Neural crest cell (in vitro differentiated cells): ENCODE results near the gene RALGPS1. TPM values are rescaled to one million over a fixed set of nuclear protein-coding genes. Genes with fewer than 3 reads are reported as not detected.
"Not testable (repeated sequence)": the region's sequence is repeated elsewhere in the genome, so short reads cannot be mapped to it uniquely, and the experiment has no call there.

ENCODE experiments used
- DNase-seq: peaks from one replicate; pipeline ENCODE4 v3.0.0; 2021; ENCODE audit warnings: low read depth, mixed read lengths, low spot score
- H3K27ac Mint-ChIP-seq: one replicate; pipeline ENCODE4 v1.8.0; 2021; ENCODE audit warnings: mild to moderate bottlenecking, mixed read lengths; ENCODE audit not compliant: unreplicated experiment
- H3K27me3 Mint-ChIP-seq: 2 replicates; pipeline ENCODE4 v1.8.0; 2021; ENCODE audit warnings: low read depth, mild to moderate bottlenecking, mixed read lengths
- H3K36me3 Mint-ChIP-seq: 2 replicates; pipeline ENCODE4 v1.8.0; 2021; ENCODE audit warnings: low read depth, mild to moderate bottlenecking, mixed read lengths
- H3K4me1 Mint-ChIP-seq: 2 replicates; pipeline ENCODE4 v1.8.0; 2021; ENCODE audit warnings: mixed read lengths
- H3K4me3 Mint-ChIP-seq: one replicate; pipeline ENCODE4 v1.8.0; 2021; ENCODE audit warnings: mild to moderate bottlenecking, mixed read lengths
- H3K9me3 Mint-ChIP-seq: 2 replicates; pipeline ENCODE4 v1.8.0; 2021; ENCODE audit warnings: mixed read lengths
- total RNA-seq: library from RNA; stranded (reverse); gene quantifications from 2 replicates; pipeline ENCODE4 v1.2.1, GENCODE V29; 2021
- TF ChIP-seq, protein P1 (sequence below): fragments of 200-600 bp; sonication (generic); conservative IDR thresholded peaks from 2 replicates; pipeline ENCODE4 v1.5.0; 2021; ENCODE audit warnings: antibody characterized with exemption, mild to moderate bottlenecking

RALGPS1 gene
- total RNA-seq, 1 donor from 2014 or later = 11.7 TPM

DNA sequence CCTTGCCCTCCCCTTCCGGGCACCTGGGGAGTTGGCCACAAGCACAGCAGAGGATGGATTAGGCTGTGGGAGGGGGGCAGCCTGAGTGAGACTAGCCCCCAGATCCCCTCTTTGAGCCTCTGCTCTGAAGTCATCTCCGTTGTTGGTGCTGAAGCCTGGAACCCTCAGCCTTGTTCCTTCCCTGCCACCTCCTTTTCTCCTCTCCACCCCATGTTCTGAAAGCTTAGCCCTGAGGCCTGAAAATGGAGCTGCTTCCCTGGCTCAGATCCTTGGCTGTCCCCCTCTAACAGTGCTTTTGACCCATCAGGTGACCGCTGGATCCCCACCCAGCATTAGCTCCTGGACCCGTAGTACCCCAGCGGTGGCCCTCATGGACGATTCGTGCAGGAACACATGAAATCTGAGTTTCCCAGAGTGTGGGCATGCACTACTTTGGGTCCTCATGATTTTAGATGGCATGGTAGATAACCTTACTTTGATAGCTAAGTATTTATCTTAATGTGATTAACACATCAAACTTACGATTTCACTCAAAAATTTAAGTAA, 229.4 kb downstream of the RALGPS1 start:
- Mint-ChIP-seq H3K4me1 (no peaks in the 10 kb centered on the region), H3K27me3 (no peaks in the 10 kb centered on the region), H3K27ac (no peak overlapping the region)

DNA sequence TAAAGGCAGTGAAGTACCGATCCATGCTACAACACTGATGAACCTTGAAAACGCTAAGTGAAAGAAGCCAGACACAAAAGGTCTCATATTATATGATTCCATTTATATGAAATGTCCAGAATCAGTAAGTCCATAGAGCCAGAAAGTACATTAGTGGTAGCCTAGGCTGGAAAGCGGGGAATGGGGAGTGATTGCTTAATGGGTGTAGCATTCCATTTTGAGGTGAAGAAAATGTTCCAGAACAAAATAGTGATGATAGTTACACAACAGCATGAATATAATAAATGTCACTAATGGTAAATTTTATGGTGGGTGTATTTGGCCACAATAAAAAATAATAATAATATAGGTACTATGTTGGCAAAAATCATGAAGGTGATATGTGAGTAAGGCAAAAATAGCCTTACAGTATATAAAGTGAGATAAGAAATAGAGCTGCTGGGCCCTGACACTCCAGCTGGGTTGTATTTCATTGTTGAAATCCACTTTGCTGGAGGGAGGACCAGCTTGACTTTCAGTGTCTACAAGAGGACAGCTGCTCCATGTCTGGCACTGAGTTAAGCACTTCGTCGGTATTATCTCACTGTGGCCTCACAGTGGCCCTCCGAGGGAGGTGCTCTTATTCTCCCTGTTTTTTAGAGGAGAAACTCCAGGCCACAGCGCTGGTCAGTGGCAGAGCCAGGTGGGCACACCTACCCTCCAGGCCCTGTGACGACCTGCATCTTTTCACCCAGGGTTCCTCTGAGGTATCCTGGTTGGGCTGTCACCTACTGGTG, 230.3 kb downstream of the RALGPS1 start:
- H3K27ac Mint-ChIP-seq = no peak overlapping the region
- no peaks in the 10 kb centered on the region for H3K27me3 Mint-ChIP-seq
- no peak for DNase-seq
- no peaks in the 10 kb centered on the region for H3K4me1 Mint-ChIP-seq
- peaks cover 3% of the 10 kb centered on the region for H3K9me3 Mint-ChIP-seq
- H3K36me3 Mint-ChIP-seq = no peaks in the 10 kb centered on the region
- no peak overlapping the region for H3K4me3 Mint-ChIP-seq
- TF ChIP-seq, protein P1, sequence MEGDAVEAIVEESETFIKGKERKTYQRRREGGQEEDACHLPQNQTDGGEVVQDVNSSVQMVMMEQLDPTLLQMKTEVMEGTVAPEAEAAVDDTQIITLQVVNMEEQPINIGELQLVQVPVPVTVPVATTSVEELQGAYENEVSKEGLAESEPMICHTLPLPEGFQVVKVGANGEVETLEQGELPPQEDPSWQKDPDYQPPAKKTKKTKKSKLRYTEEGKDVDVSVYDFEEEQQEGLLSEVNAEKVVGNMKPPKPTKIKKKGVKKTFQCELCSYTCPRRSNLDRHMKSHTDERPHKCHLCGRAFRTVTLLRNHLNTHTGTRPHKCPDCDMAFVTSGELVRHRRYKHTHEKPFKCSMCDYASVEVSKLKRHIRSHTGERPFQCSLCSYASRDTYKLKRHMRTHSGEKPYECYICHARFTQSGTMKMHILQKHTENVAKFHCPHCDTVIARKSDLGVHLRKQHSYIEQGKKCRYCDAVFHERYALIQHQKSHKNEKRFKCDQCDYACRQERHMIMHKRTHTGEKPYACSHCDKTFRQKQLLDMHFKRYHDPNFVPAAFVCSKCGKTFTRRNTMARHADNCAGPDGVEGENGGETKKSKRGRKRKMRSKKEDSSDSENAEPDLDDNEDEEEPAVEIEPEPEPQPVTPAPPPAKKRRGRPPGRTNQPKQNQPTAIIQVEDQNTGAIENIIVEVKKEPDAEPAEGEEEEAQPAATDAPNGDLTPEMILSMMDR = no peak

More for the DNA sequence above, 229.4 kb downstream of the RALGPS1 start:
- Mint-ChIP-seq H3K4me3 (no peak overlapping the region), H3K36me3 (no peaks in the 10 kb centered on the region), H3K9me3 (peaks cover 3% of the 10 kb centered on the region)
- TF ChIP-seq, protein P1 = no peak
- no peak for DNase-seq

DNA sequence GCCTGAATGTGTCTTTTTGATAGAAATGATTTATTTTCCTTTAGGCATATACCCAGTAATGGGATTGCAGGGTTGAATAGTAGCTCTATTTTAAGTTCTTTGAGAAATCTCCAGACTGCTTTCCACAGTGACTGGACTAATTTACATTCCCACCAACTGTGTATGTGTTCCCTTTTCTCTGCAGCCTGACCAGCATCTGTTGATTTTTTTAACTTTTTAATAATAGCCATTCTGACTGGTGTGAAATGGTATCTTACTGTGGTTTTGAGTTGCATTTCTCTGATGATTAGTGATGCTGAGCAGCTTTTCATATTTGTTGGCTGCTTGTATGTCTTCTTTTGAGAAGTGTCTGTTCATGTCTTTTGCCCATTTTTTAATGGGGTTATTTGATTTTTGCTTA, 232.3 kb downstream of the RALGPS1 start:
- not testable (repeated sequence) for DNase-seq, H3K4me3 Mint-ChIP-seq, H3K4me1 Mint-ChIP-seq, H3K27ac Mint-ChIP-seq, H3K27me3 Mint-ChIP-seq, H3K36me3 Mint-ChIP-seq, H3K9me3 Mint-ChIP-seq

DNA sequence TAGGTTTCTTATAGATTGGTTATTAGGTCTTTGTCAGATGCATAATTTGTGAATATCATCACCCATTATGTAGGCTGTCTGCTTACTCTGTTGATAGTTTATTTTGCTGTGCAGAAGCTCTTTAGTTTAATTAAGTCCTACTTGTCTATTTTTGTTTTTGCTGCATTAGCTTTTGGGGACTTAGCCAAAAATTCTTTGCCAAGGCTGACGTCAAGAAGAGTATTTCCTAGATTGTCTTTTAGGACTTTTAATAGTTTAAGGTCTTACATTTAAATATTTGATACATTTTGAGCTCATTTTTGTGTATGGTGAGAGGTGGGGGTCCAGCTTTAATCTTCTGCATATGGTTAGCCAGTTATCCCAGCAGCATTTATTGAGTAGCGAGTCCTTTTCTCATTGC, 232.7 kb downstream of the RALGPS1 start:
- Mint-ChIP-seq H3K4me1 (no peaks in the 10 kb centered on the region), H3K9me3 (peaks cover 3% of the 10 kb centered on the region), H3K4me3 (no peak overlapping the region), H3K36me3 (no peaks in the 10 kb centered on the region), H3K27ac (no peak overlapping the region), H3K27me3 (no peaks in the 10 kb centered on the region)
- no peak for DNase-seq
- TF ChIP-seq, protein P1 = no peak

DNA sequence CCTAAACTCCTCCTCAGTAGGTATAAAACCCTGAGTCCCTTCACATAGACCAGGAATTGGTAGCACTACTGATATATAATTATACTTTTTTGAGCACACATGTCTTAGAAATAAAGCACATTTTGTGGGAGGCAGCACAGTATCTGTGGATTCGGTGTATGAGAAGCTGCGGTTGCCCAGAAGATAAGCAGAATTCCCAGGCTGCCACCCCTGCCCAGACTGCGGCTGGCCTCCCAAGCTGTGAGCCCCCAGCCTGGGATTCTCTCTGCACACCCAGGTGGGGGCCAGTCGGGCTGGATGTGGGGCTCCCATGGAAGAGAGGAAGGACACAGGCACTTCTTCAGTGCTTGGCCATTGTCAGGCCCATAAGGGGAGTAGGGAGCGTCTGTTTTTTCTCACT, 233.4 kb downstream of the RALGPS1 start:
- Mint-ChIP-seq H3K4me1 (no peaks in the 10 kb centered on the region), H3K27ac (no peak overlapping the region), H3K36me3 (no peaks in the 10 kb centered on the region), H3K9me3 (peaks cover 3% of the 10 kb centered on the region), H3K27me3 (no peaks in the 10 kb centered on the region), H3K4me3 (no peak overlapping the region)
- no peak for DNase-seq
- TF ChIP-seq, protein P1 = no peak

DNA sequence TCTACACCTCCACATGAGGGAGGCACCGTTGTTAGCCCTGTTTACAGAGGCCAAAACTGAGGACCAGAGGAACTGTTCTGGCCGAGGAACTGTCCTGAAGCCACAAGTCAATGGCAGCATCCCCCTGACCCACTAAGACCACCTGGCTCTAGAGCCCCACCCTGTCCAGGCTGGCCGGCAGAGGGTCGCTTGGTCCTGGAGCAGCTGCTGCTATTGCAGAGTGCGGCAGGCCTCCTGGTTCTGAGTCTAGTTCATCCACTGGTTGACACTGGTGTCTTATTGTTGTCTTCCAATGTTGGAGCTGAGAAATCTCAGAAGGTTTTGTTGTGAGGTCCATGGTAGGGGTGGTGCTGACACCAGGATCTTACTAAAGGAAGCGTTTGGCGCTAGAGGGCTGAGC, 234.4 kb downstream of the RALGPS1 start:
- Mint-ChIP-seq H3K27me3 (no peaks in the 10 kb centered on the region), H3K27ac (no peak overlapping the region), H3K36me3 (no peaks in the 10 kb centered on the region), H3K4me1 (no peaks in the 10 kb centered on the region), H3K4me3 (no peak overlapping the region), H3K9me3 (peaks cover 3% of the 10 kb centered on the region)
- DNase-seq = no peak
- TF ChIP-seq, protein P1 = no peak
